Testis (tissue), 3 donors: ENCODE measurements around the gene CAMK2D. TPM values are rescaled to one million over a fixed set of nuclear protein-coding genes. Genes with fewer than 3 reads are reported as not detected.

Source experiments
- DNase-seq: peaks from one replicate; pipeline ENCODE4 v3.0.0-alpha.2; 2019
- H3K27ac ChIP-seq, 2 donors: fragments of 200-600 bp; sonication (generic); one replicate each; pipeline ENCODE4 v1.5.1; 2019
- H3K27me3 ChIP-seq: fragments of 200-600 bp; sonication (generic); one replicate; pipeline ENCODE4 v1.5.1; 2019
- H3K36me3 ChIP-seq: fragments of 200-600 bp; sonication (generic); one replicate; pipeline ENCODE4 v1.5.1; 2017; ENCODE audit warnings: low read depth; ENCODE audit errors: missing control alignments
- H3K4me1 ChIP-seq: fragments of 200-600 bp; sonication (generic); one replicate; pipeline ENCODE4 v1.5.1; 2019
- H3K4me3 ChIP-seq, 2 donors: fragments of 200-600 bp; sonication (generic); one replicate each; pipeline ENCODE4 v1.5.1; 2017 to 2019
- H3K9me3 ChIP-seq: fragments of 200-600 bp; sonication (generic); one replicate; pipeline ENCODE4 v1.5.1; 2017
- CTCF ChIP-seq, 3 experiments: fragments of 450-650 bp in 2 of 3; fragments of 200-600 bp in 1 of 3; sonication (generic) in 1 of 3; IDR thresholded peaks; one replicate each; pipeline ENCODE4 v1.5.1; 2016 to 2019; ENCODE audit warnings: antibody characterized with exemption in 3 of 3, mild to moderate bottlenecking in 2 of 3, moderate library complexity in 1 of 3
- POLR2A ChIP-seq: fragments of 450-650 bp; IDR thresholded peaks from one replicate; pipeline ENCODE4 v1.6.1; 2017; ENCODE audit warnings: antibody characterized with exemption, mild to moderate bottlenecking, moderate library complexity
- WGBS, 2 donors: methylation state at CpG; one replicate each; pipeline ENCODE4 v1.1.5; 2018; 5-methylcytosine and 5-hydroxymethylcytosine counted together
- intact Hi-C: fragments of 100-400 bp; cut with DNase I; formaldehyde crosslinking; loops from one replicate; pipeline ENCODE4 v1.15.1; 2023; ENCODE audit warnings: low total_unique reads
- polyA plus RNA-seq: library from polyadenylated mRNA; stranded (reverse); fragments of 350-450 nt; fragmentation: Illumina TruSeq; extraction: RNeasy Lipid Tissue Mini Kit (QIAGEN cat#74804); gene quantifications from one replicate; pipeline ENCODE4 v1.2.3, GENCODE V29; 2014; ENCODE audit warnings: low read depth, low replicate concordance; ENCODE audit not compliant: insufficient read depth
- total RNA-seq, 2 donors: library from RNA; depleted of rRNA; stranded (reverse); fragments of >200 nt; gene quantifications; one replicate each; pipeline ENCODE4 v1.2.3, GENCODE V29; 2016

The CAMK2D gene
- total and polyA plus RNA-seq, 3 donors from 2014 or later = 31.2 to 88.1 (median 72.4) TPM

- no peaks in the 10 kb centered on the region for H3K9me3 ChIP-seq
- no peaks in the 10 kb centered on the region for H3K36me3 ChIP-seq
- intact Hi-C loops = no loop called here
- no peaks in the 10 kb centered on the region for H3K4me1 ChIP-seq
- no peak for DNase-seq
- H3K4me3 ChIP-seq = no peak overlapping the region
- no peaks in the 10 kb centered on the region for H3K27me3 ChIP-seq
- TF ChIP-seq POLR2A (no peak), CTCF (IDR thresholded peaks at IDR 0.05) (no peak)
- 89 to 93% methylated on average over 2 of the region's 2 CpGs for WGBS, 2 donors
- no peak overlapping the region for H3K27ac ChIP-seq
Measured at GRCh38 chr4:113783289-113783688, 21.8 kb upstream of the CAMK2D start.

GRCh38 chr4:113781439-113782040 is 20.0 kb upstream of the CAMK2D start:
- H3K27ac ChIP-seq = no peak overlapping the region
- TF ChIP-seq CTCF (IDR thresholded peaks at IDR 0.05) (peak; percentile 26 to 77 (median 30)), POLR2A (no peak)
- no peaks in the 10 kb centered on the region for H3K4me1 ChIP-seq
- intact Hi-C loops = no loop called here
- no peaks in the 10 kb centered on the region for H3K9me3 ChIP-seq
- H3K4me3 ChIP-seq = no peak overlapping the region
- DNase-seq = no peak
- H3K27me3 ChIP-seq = no peaks in the 10 kb centered on the region
- 27 to 30% methylated on average over 2 of the region's 2 CpGs for WGBS, 2 donors
- no peaks in the 10 kb centered on the region for H3K36me3 ChIP-seq

GRCh38 chr4:113776679-113777078 is 15.1 kb upstream of the CAMK2D start:
- intact Hi-C loops = no loop called here
- H3K4me1 ChIP-seq = no peaks in the 10 kb centered on the region
- H3K27ac ChIP-seq = no peak overlapping the region
- no peak overlapping the region for H3K4me3 ChIP-seq
- no peaks in the 10 kb centered on the region for H3K27me3 ChIP-seq
- no peak for DNase-seq
- no peak for TF ChIP-seq POLR2A
- TF ChIP-seq CTCF (IDR thresholded peaks at IDR 0.05) = no peak
- H3K9me3 ChIP-seq = no peaks in the 10 kb centered on the region
- no peaks in the 10 kb centered on the region for H3K36me3 ChIP-seq
- WGBS, 2 donors = 76 to 80% methylated on average over 11 of the region's 11 CpGs

- WGBS, 2 donors = 58 to 60% methylated on average over 4 of the region's 4 CpGs
- Histone ChIP-seq H3K27ac (no peak overlapping the region), H3K9me3 (no peaks in the 10 kb centered on the region), H3K4me1 (no peaks in the 10 kb centered on the region), H3K36me3 (no peaks in the 10 kb centered on the region), H3K4me3 (no peak overlapping the region), H3K27me3 (no peaks in the 10 kb centered on the region)
- no peak for DNase-seq
- intact Hi-C loops = no loop called here
- TF ChIP-seq CTCF (IDR thresholded peaks at IDR 0.05) = no peak
- TF ChIP-seq POLR2A = no peak
Measured at GRCh38 chr4:113776016-113776415, 14.5 kb upstream of the CAMK2D start.

- no peak for DNase-seq
- Histone ChIP-seq H3K4me3 (no peak overlapping the region), H3K9me3 (no peaks in the 10 kb centered on the region), H3K27ac (no peak overlapping the region), H3K4me1 (no peaks in the 10 kb centered on the region), H3K27me3 (no peaks in the 10 kb centered on the region), H3K36me3 (no peaks in the 10 kb centered on the region)
- 68 to 75% methylated on average over 3 of the region's 3 CpGs for WGBS, 2 donors
- intact Hi-C loops = no loop called here
- TF ChIP-seq CTCF (IDR thresholded peaks at IDR 0.05) = no peak
- no peak for TF ChIP-seq POLR2A
Measured at GRCh38 chr4:113773756-113774155, 12.2 kb upstream of the CAMK2D start.
